ENCODE results near the gene NMT1. TPM values are rescaled to one million over a fixed set of nuclear protein-coding genes. Genes with fewer than 3 reads are reported as not detected.

NMT1 gene
- polyA plus RNA-seq, 1 donor from 2014 or later = 84.4 TPM

- no peaks in the 10 kb centered on the region for H3K9me3 Mint-ChIP-seq
- H3K36me3 Mint-ChIP-seq = no peaks in the 10 kb centered on the region
- peak overlapping the region; percentile 53 to 96 (median 93) for H3K27ac Mint-ChIP-seq
- H3K4me1 Mint-ChIP-seq = peaks cover 10 to 14% (median 10%) of the 10 kb centered on the region in 3 donors
- no peaks in the 10 kb centered on the region for H3K27me3 Mint-ChIP-seq
- H3K4me3 Mint-ChIP-seq = peak overlapping the region; percentile 94 to 96 (median 96)
Observed at GRCh38 chr17:45132572-45133463, 71.7 kb downstream of the NMT1 start.

- peak within 1 kb of the TSS; percentile 21 to 95 (median 85) for H3K27ac Mint-ChIP-seq
- H3K4me3 Mint-ChIP-seq = peak within 1 kb of the TSS; percentile 90 to 96 (median 92)
- H3K4me1 Mint-ChIP-seq = peaks cover 10 to 14% (median 10%) of the 10 kb centered on the region in 3 donors
- H3K36me3 Mint-ChIP-seq = no peaks in the 10 kb centered on the region
- H3K27me3 Mint-ChIP-seq = no peaks in the 10 kb centered on the region
- H3K9me3 Mint-ChIP-seq = no peaks in the 10 kb centered on the region
Observed at GRCh38 chr17:45135192-45135977, 74.3 kb downstream of the NMT1 start, which contains the start of gene ACBD4. Gene ACBD4 (plus strand): TSS chr17:45135687. CDS start chr17:45136145, 458 bp downstream.

GRCh38 chr17:45135978-45136791 lies 75.1 kb downstream of the NMT1 start:
- H3K4me3 Mint-ChIP-seq = peak overlapping the region; percentile 90 to 96 (median 92)
- no peaks in the 10 kb centered on the region for H3K9me3 Mint-ChIP-seq
- no peaks in the 10 kb centered on the region for H3K27me3 Mint-ChIP-seq
- peak overlapping the region in 2 of 3 donors; percentile 21 to 85 for H3K27ac Mint-ChIP-seq
- no peaks in the 10 kb centered on the region for H3K36me3 Mint-ChIP-seq
- H3K4me1 Mint-ChIP-seq = peaks cover 10 to 17% (median 10%) of the 10 kb centered on the region in 3 donors

- H3K27ac Mint-ChIP-seq = peak overlapping the region in 1 of 3 donors; percentile 85
- no peaks in the 10 kb centered on the region for H3K27me3 Mint-ChIP-seq
- no peaks in the 10 kb centered on the region for H3K36me3 Mint-ChIP-seq
- peak overlapping the region in 3 of 4 donors; percentile 90 to 96 (median 92) for H3K4me3 Mint-ChIP-seq
- no peaks in the 10 kb centered on the region for H3K9me3 Mint-ChIP-seq
- peaks cover 10 to 17% (median 11%) of the 10 kb centered on the region in 3 donors for H3K4me1 Mint-ChIP-seq
Observed at GRCh38 chr17:45136846-45137560, 75.9 kb downstream of the NMT1 start.

GRCh38 chr17:45137561-45138305 lies 76.6 kb downstream of the NMT1 start:
- H3K36me3 Mint-ChIP-seq = no peaks in the 10 kb centered on the region
- H3K4me1 Mint-ChIP-seq = peaks cover 10 to 19% (median 11%) of the 10 kb centered on the region in 3 donors
- H3K27me3 Mint-ChIP-seq = no peaks in the 10 kb centered on the region
- H3K9me3 Mint-ChIP-seq = no peaks in the 10 kb centered on the region
- no peak overlapping the region for H3K27ac Mint-ChIP-seq
- H3K4me3 Mint-ChIP-seq = peak overlapping the region in 1 of 4 donors; percentile 90

- H3K9me3 Mint-ChIP-seq = no peaks in the 10 kb centered on the region
- H3K36me3 Mint-ChIP-seq = no peaks in the 10 kb centered on the region
- H3K4me3 Mint-ChIP-seq = peak overlapping the region in 1 of 4 donors; percentile 75
- peaks cover 5 to 22% (median 16%) of the 10 kb centered on the region in 3 donors for H3K4me1 Mint-ChIP-seq
- no peak overlapping the region for H3K27ac Mint-ChIP-seq
- H3K27me3 Mint-ChIP-seq = no peaks in the 10 kb centered on the region
Observed at GRCh38 chr17:45138911-45139532, 77.9 kb downstream of the NMT1 start.

GRCh38 chr17:45139533-45139920 lies 78.4 kb downstream of the NMT1 start:
- H3K4me1 Mint-ChIP-seq = peaks cover 5 to 22% (median 16%) of the 10 kb centered on the region in 3 donors
- H3K4me3 Mint-ChIP-seq = peak overlapping the region in 1 of 4 donors; percentile 75
- H3K27ac Mint-ChIP-seq = no peak overlapping the region
- H3K36me3 Mint-ChIP-seq = no peaks in the 10 kb centered on the region
- H3K9me3 Mint-ChIP-seq = no peaks in the 10 kb centered on the region
- no peaks in the 10 kb centered on the region for H3K27me3 Mint-ChIP-seq

GRCh38 chr17:45143094-45143670 lies 82.1 kb downstream of the NMT1 start:
- Mint-ChIP-seq H3K4me3 (peak overlapping the region; percentile 78 to 92 (median 84)), H3K9me3 (no peaks in the 10 kb centered on the region), H3K4me1 (peaks cover 8 to 26% (median 21%) of the 10 kb centered on the region in 3 donors), H3K27me3 (no peaks in the 10 kb centered on the region), H3K27ac (peak overlapping the region; percentile 63 to 80 (median 71)), H3K36me3 (no peaks in the 10 kb centered on the region)

- Mint-ChIP-seq H3K9me3 (no peaks in the 10 kb centered on the region), H3K4me3 (peak overlapping the region; percentile 78 to 92 (median 84)), H3K4me1 (peaks cover 8 to 26% (median 21%) of the 10 kb centered on the region in 3 donors), H3K27ac (peak overlapping the region; percentile 63 to 80 (median 71)), H3K36me3 (no peaks in the 10 kb centered on the region), H3K27me3 (no peaks in the 10 kb centered on the region)
Observed at GRCh38 chr17:45143767-45144198, 82.7 kb downstream of the NMT1 start.

- no peaks in the 10 kb centered on the region for H3K27me3 Mint-ChIP-seq
- H3K9me3 Mint-ChIP-seq = no peaks in the 10 kb centered on the region
- no peaks in the 10 kb centered on the region for H3K36me3 Mint-ChIP-seq
- peak overlapping the region; percentile 81 to 98 (median 90) for H3K4me3 Mint-ChIP-seq
- peak overlapping the region; percentile 67 to 100 (median 76) for H3K27ac Mint-ChIP-seq
- peaks cover 11 to 27% (median 23%) of the 10 kb centered on the region in 3 donors for H3K4me1 Mint-ChIP-seq
Observed at GRCh38 chr17:45144199-45145034, 83.3 kb downstream of the NMT1 start.

GRCh38 chr17:45145035-45145389 lies 83.9 kb downstream of the NMT1 start:
- Mint-ChIP-seq H3K36me3 (no peaks in the 10 kb centered on the region), H3K27me3 (no peaks in the 10 kb centered on the region), H3K4me1 (peaks cover 13 to 29% (median 25%) of the 10 kb centered on the region in 3 donors), H3K27ac (peak overlapping the region; percentile 67 to 100 (median 76)), H3K4me3 (peak overlapping the region; percentile 62 to 98 (median 86)), H3K9me3 (no peaks in the 10 kb centered on the region)

GRCh38 chr17:45146166-45146565 lies 85.0 kb downstream of the NMT1 start:
- Mint-ChIP-seq H3K27ac (peak overlapping the region; percentile 39 to 100 (median 100)), H3K27me3 (no peaks in the 10 kb centered on the region), H3K36me3 (no peaks in the 10 kb centered on the region), H3K9me3 (no peaks in the 10 kb centered on the region), H3K4me1 (peaks cover 22 to 35% (median 32%) of the 10 kb centered on the region in 3 donors), H3K4me3 (peak overlapping the region; percentile 38 to 98 (median 76))

Data from IgD-negative memory B cell (primary cell).